Measurements from ENCODE around the gene DNAH9.

The DNAH9 gene

GRCh38 chr17:11832401-11833137, 234.3 kb downstream of the DNAH9 start:
- TF ChIP-seq, protein P1, sequence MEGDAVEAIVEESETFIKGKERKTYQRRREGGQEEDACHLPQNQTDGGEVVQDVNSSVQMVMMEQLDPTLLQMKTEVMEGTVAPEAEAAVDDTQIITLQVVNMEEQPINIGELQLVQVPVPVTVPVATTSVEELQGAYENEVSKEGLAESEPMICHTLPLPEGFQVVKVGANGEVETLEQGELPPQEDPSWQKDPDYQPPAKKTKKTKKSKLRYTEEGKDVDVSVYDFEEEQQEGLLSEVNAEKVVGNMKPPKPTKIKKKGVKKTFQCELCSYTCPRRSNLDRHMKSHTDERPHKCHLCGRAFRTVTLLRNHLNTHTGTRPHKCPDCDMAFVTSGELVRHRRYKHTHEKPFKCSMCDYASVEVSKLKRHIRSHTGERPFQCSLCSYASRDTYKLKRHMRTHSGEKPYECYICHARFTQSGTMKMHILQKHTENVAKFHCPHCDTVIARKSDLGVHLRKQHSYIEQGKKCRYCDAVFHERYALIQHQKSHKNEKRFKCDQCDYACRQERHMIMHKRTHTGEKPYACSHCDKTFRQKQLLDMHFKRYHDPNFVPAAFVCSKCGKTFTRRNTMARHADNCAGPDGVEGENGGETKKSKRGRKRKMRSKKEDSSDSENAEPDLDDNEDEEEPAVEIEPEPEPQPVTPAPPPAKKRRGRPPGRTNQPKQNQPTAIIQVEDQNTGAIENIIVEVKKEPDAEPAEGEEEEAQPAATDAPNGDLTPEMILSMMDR (IDR thresholded peaks at IDR 0.05; ENCODE audit: low read depth, low read length): no peak
- DNase-seq (ENCODE audit: extremely low read depth, low read depth): no peak

DNA sequence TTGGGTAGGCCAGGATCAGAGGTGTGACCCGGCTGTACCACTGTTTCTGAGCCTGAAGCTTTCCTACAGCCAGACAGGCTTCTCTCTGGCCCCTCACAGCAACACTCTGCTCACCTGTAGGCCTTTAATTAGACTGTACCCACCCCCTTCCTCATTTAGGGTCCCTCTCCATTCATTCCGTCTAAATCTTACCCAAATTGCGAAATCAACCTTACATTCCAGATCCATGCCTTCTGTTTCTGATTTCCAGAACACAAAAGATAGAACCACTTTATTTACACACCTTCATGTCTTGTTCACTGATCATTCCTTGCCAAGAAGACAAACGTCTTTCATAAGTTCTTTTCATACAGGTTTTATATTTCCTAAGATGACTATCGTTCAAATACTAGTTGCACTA, 238.2 kb downstream of the DNAH9 start:
- DNase-seq (ENCODE audit: extremely low read depth, low read depth): no peak
- TF ChIP-seq, protein P1 (IDR thresholded peaks at IDR 0.05; ENCODE audit: low read depth, low read length): no peak

DNA sequence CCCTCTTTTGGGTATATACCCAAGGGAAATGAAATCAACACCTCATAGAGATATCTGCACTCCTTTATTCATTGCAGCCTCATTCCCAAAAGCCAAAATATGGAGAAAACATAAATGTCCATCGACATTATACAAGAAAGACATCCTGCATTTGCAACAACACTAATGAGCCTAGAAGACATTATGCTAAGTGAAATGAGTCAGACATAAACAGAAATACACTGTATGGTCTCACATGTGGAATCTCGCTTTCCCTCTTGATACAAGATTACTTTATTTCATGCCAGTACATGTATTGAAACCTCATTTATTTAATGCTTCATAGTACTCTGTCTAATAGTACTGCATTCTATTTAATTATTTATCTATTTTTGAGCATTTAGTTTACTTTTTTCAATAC, 241.8 kb downstream of the DNAH9 start:
- TF ChIP-seq, protein P1 (IDR thresholded peaks at IDR 0.05; ENCODE audit: low read depth, low read length): no peak
- DNase-seq (ENCODE audit: extremely low read depth, low read depth): no peak

- no peak for DNase-seq (ENCODE audit: extremely low read depth, low read depth)
- TF ChIP-seq, protein P1 (IDR thresholded peaks at IDR 0.05; ENCODE audit: low read depth, low read length): no peak
These were observed 242.6 kb downstream of the DNAH9 start for GRCh38 chr17:11840831-11841230.

GRCh38 chr17:11848330-11848729, 250.1 kb downstream of the DNAH9 start:
- TF ChIP-seq, protein P1 (IDR thresholded peaks at IDR 0.05; ENCODE audit: low read depth, low read length): no peak
- DNase-seq (ENCODE audit: extremely low read depth, low read depth): no peak

GRCh38 chr17:11852231-11852630, 254.0 kb downstream of the DNAH9 start:
- TF ChIP-seq, protein P1 (IDR thresholded peaks at IDR 0.05; ENCODE audit: low read depth, low read length): no peak

GRCh38 chr17:11852912-11853311, 254.6 kb downstream of the DNAH9 start:
- DNase-seq (ENCODE audit: extremely low read depth, low read depth): no peak
- TF ChIP-seq, protein P1 (IDR thresholded peaks at IDR 0.05; ENCODE audit: low read depth, low read length): no peak

More at GRCh38 chr17:11852231-11852630, 254.0 kb downstream of the DNAH9 start:
- no peak for DNase-seq (ENCODE audit: extremely low read depth, low read depth)

All from AG09319 (cell line).